ENCODE data around the gene USE1. TPM values are rescaled to one million over a fixed set of nuclear protein-coding genes. Genes with fewer than 3 reads are reported as not detected.

Gene USE1
- total RNA-seq, 1 donor from 2014 or later: 27.4 TPM

DNA sequence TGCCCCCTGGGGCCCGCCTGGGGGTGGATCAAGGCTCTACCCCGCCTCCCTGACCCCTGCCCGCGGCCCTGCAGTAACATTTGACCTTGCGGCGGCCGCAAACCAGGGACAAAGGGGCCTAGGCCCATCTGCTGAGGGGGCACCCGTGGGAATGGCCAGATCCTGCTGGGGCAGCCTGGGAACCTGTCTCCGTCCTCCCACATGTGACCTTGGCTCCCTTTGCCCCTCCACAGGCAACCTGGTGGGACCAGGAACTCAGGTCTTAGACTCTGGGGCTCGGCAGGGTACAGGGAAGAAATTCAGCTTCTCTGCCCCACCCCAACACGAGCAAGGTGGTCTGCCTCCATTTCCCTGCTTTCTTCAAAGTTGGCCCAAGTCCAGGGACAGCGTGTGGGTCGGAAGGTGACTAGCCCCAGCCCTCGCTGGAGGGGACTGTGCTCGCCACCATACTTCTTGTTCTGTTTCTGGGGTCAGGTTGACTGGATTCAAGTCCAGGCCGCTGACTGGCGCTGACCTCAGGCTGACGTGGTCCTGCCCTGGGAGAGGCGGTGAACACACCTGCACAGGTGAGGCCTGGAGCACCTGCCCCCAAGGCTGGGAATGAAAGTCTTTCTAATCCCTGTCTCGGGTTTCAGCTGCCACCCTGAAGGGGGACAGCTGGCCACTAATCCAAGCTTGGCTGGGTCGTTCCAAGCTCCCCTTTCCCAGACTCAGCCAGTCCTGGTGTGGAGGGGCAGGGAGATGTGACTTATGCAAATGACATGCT lies 33.0 kb downstream of the USE1 start:
- ATAC-seq (no peak), DNase-seq (no peak)
- intact Hi-C loops (cut with micrococcal nuclease): no loop called here

DNA sequence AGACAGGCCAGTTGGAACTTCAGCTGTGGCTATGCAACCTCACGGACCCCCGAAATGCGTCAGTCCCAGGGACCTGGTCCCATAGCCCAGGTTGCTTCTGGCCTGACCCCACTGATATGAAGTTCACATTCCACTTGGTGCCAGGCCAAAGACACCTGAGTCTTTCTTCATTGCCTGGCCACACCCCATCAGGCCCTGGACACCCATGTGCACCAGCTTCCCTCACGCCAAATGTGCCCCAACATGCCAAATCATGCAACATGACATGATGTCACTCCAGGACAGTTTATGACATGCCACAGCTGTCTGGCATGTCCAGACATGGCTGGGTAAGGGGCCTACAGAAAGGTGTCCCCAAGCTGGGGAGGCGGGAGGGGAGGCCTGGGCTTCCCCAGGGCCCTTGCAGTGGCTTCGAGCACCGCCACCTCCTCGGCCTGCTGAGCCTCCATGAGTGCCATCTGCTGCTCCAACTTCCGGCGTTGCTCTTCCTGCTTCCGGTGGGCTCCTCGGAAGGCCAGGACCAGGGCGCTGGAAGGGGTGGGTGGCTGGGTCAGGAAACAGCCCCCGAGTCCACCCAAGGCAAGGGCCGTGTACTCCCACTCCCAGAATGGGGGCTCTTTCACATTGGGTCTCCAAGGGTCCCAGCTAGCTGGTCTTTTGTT lies 34.9 kb downstream of the USE1 start:
- intact Hi-C loops (cut with micrococcal nuclease): no loop called here
- ATAC-seq: no peak
- DNase-seq: no peak

DNA sequence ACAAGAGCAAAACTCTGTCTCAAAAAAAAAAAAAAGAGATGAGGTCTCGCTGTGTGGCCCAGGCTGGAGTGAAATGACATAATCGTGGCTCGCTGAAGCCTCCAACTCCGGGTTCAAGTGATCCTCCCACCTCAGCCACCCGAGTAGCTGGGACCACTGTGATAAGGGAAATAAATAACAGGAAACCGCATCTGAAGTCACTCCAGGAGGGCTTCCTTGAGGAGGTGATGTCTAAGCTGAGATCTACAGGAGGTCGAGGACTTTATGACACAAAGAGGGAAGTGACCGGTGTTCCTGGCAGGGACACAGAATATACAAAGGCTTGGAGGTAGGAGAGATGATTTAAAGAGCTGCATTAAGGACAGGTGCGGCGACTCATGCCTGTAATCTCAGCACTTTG lies 39.5 kb downstream of the USE1 start:
- intact Hi-C loops (cut with micrococcal nuclease): no loop called here
- DNase-seq (no peak), ATAC-seq (no peak)

DNA sequence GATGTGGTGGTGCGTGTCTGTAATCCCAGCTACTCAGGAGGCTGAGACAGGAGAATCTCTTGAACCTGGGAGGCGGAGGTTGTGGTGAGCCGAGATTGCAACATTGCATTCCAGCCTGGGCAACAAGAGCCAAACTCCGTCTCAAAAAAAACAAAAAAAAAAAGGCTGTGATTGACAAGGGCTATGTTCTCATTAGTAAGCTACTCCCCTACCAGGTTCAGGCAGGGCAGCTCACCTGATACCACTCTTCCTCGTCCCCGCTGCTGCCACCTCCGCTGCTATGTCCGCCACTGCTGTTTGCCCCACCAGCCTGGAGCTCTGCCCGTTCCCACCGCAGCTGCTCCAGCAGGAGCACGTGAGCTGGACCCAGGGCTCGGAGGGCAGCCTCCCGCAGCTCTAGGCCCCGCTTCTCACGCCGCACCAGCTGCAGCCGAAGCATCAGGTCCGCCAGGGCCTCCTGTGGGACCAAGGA lies 40.0 kb downstream of the USE1 start:
- intact Hi-C loops (cut with micrococcal nuclease): no loop called here
- no peak for ATAC-seq
- no peak for DNase-seq

DNA sequence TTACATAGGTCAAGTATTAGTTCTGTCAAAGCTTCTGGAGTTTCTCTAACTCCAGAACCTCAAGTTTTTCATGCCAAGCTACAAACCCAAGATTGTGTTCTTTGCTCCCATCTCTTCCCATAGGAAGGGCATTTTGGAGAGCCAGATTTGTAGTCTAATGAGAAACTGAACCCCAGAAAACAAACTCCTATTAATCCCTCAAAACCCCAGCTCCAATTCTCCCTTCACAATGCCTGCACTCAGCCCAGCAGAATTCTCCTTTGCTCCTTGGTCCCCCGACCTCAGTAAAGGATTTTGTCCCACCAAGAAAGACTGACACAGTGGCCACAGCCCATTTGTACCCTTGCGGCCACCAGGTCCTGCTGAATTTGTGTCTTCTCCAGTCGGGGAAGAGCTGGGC lies 41.0 kb downstream of the USE1 start:
- DNase-seq: no peak
- intact Hi-C loops (cut with micrococcal nuclease): no loop called here
- no peak for ATAC-seq

DNA sequence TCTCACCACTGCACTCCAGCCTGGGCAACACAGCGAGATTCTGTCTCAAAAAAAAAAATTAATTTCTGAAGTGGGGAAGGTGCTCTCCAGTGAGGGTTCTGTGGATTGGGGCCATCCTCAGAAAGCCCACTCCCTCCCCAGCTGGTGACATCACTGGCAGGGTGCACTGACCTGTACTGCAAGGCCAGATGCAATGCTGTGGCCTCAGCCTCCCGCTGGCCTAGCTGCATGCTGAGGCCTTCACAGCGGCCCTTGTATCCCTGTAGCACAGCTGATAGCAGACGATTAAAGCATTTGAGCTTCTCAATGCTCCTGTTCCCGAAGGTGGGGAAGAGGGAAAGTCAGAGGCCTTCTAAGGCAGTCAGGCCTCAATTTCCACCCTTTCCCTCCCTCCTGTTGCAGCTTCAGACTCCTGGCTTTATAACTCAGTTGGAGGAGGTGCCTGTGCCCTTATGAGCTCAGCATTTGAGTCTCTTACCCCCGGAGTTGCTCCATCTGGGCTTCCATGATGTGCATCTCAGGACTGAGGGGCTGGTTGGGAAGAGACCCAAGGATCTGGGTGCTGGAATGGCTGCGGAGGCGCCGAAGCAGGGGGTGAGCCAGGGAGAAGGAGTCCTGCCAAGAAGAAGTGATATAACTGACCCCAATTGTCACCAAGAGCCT lies 44.1 kb downstream of the USE1 start:
- ATAC-seq: no peak
- intact Hi-C loops (cut with micrococcal nuclease): no loop called here
- DNase-seq: no peak

DNA sequence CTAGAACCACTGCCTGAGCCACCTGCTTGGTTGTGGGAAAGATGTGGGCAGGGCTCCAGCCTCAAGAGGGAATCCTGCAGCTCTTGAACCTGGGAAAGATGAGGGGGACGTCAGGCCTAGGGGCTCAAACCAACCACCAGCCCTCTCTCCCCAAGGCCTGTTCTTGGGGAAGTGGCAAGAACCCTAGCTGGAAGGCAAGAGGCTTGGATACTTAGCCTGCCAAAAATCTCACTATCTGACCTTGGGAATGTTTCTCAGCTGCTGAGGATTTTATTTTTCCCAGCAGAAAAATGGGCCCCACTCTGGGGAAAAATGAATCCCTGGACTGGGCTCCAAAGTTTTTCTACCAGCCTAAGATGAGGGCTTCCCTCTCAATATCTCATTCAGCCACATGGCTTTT lies 44.8 kb downstream of the USE1 start:
- intact Hi-C loops (cut with micrococcal nuclease): no loop called here
- no peak for DNase-seq
- ATAC-seq: no peak

DNA sequence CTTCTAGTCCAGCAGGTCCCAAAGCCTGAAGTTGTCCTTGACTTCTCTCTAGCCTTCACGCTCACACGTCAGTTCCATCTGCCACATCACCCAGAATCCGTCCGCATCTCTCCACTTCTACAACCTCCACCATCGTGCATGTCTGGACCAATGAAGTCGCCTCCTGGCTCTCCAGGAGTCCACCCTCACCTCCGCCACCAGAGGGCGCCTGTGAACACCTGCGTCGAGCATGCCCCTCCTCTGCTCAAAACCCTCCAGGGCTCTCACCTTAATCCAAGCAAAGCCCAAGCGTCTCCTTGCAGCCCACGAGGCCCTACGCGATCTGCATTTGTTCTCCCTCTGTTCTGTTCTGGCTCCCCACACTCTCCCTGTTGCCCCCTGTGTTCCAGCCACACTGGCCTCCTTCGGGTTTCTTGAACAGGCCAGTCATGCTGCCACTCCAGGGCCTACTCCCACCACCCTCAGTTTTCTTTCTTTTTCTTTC lies 45.7 kb downstream of the USE1 start:
- ATAC-seq (peak; percentile 88), DNase-seq (peak; percentile 90)
- intact Hi-C loops (cut with micrococcal nuclease): no loop called here

DNA sequence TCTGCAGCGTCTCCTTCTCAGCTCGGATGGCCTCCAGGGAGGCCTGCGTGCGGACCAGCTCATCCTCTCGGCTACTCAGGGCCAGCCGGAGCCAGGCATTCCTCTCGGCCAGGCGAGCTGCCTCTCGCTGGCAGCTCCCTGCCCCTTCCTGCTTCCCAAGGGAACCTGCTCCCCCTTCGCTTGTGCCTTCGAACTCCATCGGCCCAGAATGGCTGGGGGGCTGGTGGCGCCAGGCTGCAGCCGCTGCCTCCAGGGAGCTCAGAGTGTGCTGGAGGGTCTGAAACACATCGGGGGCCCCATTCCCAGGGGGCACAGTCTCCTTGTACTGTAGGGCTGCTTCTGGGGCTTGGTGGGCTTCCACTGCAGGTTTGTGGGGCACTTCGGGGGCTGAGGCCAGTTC lies 47.4 kb downstream of the USE1 start:
- intact Hi-C loops (cut with micrococcal nuclease): no loop called here
- DNase-seq (no peak), ATAC-seq (no peak)

DNA sequence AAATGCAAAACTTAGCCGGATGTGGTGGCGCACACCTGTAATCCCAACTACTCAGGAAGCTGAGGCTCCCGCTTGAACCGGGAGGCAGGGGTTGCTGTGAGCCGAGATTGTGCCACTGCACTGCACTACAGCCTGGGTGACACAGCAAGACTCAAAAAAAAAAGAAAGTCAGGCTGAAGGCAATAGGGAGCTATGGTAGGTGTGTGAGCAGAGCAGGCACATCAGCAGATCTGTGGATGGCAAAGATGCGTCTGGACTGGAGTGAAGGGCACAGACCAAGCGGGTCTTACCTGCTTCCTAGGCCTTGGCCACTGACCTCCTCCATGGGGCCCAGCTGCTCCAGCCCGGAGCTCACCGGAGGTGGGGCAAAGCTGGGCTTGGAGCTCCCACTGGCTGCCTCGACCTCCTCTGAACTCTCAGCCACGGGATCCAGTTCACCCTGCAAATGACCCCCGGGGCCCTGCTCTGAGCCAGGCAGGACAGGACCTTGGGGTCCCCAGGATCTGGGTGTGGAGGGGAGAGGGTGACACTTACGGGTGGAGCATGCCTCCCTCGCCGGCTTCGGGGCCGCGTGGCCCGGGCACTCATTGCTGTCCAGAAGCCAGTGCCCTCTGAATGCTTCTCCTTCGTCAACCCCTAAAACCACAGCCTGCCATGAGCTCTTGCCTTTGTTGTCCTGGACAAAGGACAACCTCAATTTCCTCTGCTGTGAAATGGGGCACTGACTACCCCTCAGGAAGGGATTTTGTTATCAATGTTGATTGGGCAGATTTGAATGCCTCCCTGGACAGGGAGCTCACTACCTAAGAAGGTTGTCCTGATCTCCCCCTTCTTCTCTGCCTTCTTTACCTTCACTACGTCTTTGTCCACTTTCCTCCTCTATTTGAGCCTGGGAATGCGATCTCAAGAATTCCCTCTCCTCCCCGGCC lies 48.8 kb downstream of the USE1 start:
- ATAC-seq (no peak), DNase-seq (no peak)
- intact Hi-C loops (cut with micrococcal nuclease): no loop called here

DNA sequence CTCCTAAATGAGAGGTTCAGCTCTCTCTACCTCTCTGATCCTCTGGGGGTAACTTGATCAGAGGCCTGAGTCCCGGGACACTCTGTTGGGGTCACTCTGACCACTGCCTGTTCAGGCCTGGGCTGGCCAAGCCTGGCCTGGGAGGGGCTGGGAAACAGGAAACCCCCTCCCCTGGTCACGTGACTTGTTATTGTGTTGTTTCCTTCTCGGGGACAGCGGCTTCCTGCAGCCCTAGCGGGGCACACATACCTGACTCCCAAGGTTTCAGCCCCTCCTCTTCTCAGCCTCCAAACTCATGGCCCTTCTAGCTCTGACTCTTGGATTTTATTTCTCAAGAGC lies 49.5 kb downstream of the USE1 start, which contains the start of gene USHBP1:
Gene USHBP1, minus strand, starts transcription at position 105 of the 339 bp plus-strand sequence. CDS start 446 bp downstream, outside the sequence.
- ATAC-seq: peak; percentile 3
- peak; percentile 53 for DNase-seq
- intact Hi-C loops (cut with micrococcal nuclease): no loop called here

DNA sequence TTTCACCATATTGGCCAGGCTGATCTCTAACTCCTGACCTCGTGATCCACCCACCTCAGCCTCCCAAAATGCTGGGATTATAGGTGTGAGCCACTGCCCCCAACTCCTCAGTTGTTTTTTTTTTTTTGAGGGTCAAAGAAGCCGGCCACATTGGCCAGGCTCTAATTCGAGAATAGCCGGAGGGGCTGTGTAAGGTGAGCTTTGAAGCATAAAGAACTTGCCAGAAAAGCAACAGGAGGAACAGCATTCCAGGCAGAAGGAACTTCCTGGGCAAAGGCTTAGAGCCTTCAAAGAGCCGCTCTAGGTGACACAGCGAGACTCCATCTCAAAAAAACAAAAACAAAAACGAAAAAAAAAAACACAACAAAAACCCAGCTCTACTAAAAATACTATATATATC lies 50.9 kb downstream of the USE1 start:
- ATAC-seq: no peak
- intact Hi-C loops (cut with micrococcal nuclease): no loop called here
- no peak for DNase-seq

DNA sequence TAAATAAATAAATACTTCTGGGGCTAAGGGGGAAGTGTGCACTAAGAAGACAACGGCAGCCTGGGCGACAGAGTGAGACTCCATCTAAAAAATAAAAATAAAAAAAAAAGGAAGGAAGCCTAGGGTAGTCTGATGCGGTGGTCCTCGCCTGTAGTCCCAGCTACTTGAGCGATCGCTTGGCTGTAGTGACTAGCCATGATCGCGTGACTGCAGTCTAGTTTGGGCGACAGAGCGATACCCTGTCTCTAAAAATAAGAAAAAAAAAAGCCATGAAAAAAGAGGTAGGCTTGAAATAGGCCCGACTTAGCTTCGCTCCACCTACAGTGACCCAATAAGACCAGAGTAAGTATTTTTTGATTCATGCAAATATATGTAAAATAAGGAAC lies 51.4 kb downstream of the USE1 start:
- DNase-seq (no peak), ATAC-seq (no peak)
- intact Hi-C loops (cut with micrococcal nuclease): no loop called here

DNA sequence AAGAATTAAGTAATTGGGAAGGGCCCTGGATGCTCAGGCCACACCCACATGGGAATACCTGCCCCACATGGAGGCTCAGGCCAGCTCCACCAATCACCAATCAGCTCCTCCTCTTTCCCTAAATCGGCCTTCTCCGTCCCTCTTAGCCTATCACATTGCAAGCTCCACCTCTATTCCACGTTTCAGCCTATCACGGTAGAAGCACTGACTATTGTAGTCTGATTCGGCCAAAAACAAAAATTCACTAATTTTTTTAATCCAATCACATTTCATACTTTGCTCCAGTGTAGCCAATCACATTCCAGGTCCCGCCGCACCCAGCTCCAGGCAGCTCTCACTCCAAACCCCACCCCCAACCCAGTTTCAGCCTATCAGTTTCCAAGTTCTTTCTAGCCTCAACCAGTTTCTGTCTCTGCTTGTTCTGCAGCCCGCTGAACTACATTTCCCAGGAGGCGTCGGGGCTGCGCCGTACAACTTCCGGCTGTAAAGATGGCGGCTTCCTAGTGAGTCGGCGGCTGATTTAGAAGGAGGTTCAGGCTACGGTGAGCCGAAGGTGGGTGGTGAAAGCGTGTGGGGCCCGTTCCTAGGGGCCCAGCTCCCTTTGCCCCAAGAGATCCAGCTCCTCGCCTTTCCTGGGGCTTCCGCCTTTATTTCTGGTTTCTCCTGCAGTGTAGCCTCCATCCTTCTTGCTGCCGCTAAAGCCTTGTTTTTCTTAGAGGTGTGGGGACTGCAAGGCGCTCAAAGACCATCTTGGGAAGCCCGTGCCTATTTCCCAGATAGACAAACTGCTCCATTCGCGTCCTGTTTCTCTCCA lies 52.0 kb downstream of the USE1 start, which contains the start of gene BABAM1:
Gene BABAM1, plus strand, starts transcription at position 469 of the 814 bp plus-strand sequence. CDS start 1,364 bp downstream, outside the sequence.
- intact Hi-C loops (cut with micrococcal nuclease): no loop called here
- peak; percentile 97 for ATAC-seq
- peak; percentile 91 for DNase-seq

DNA sequence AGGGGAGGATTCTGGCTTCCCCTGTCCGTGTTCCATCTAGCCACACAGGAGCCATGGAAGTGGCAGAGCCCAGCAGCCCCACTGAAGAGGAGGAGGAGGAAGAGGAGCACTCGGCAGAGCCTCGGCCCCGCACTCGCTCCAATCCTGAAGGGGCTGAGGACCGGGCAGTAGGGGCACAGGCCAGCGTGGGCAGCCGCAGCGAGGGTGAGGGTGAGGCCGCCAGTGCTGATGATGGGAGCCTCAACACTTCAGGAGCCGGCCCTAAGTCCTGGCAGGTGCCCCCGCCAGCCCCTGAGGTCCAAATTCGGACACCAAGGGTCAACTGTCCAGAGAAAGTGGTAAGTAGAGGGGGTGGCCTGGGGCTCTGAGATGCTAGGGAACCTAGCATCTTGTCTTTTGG lies 53.6 kb downstream of the USE1 start:
- intact Hi-C loops (cut with micrococcal nuclease): no loop called here
- ATAC-seq (no peak), DNase-seq (no peak)

All from left ventricle myocardium superior (tissue), 1 donor.